HG02981 (cell line): ENCODE data around the gene ACKR1.
A peak's percentile ranks its signal among the peaks of the same experiment; 100 is the strongest.

ENCODE experiments used
- ATAC-seq: cut with Tn5 transposase; IDR thresholded peaks from one replicate; pipeline ENCODE4 v1.9.1; 2021; ENCODE audit warnings: mild to moderate bottlenecking, moderate library complexity; ENCODE audit not compliant: unreplicated experiment

ACKR1 gene, protein sequence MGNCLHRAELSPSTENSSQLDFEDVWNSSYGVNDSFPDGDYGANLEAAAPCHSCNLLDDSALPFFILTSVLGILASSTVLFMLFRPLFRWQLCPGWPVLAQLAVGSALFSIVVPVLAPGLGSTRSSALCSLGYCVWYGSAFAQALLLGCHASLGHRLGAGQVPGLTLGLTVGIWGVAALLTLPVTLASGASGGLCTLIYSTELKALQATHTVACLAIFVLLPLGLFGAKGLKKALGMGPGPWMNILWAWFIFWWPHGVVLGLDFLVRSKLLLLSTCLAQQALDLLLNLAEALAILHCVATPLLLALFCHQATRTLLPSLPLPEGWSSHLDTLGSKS

DNA sequence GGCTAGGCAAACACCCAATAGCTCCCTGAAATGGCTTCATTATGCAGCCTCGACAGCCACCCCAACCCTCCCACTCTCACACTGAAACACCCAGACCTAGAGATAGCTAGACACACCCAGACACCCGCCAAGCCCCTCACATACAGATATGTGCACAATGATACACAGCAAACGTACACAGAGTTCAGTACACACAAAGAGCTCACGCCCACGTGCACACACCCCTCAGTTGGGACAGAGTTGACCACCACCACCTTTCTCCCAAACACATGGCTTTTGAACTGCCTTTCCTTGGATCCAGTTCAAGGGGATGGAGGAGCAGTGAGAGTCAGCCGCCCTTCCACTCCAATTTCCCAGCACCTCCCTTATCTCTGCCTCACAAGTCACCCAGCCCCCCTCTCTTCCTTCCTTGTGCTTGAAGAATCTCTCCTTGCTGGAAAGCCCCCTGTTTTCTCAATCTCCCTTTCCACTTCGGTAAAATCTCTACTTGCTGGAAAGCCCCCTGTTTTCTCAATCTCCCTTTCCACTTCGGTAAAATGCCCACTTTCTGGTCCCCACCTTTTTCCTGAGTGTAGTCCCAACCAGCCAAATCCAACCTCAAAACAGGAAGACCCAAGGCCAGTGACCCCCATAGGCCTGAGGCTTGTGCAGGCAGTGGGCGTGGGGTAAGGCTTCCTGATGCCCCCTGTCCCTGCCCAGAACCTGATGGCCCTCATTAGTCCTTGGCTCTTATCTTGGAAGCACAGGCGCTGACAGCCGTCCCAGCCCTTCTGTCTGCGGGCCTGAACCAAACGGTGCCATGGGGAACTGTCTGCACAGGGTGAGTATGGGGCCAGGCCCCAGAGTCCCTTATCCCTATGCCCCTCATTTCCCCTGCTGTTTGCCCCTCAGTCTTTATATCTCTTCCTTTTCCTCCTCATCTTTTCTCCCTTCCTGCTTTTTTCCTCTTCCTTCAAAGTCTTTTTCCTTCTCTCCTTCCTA is at the start of gene ACKR1:
TSS of gene ACKR1 (plus strand) at position 715 of the 981 bp plus-strand sequence. CDS start at position 800, 85 bp downstream.
- no peak for ATAC-seq

DNA sequence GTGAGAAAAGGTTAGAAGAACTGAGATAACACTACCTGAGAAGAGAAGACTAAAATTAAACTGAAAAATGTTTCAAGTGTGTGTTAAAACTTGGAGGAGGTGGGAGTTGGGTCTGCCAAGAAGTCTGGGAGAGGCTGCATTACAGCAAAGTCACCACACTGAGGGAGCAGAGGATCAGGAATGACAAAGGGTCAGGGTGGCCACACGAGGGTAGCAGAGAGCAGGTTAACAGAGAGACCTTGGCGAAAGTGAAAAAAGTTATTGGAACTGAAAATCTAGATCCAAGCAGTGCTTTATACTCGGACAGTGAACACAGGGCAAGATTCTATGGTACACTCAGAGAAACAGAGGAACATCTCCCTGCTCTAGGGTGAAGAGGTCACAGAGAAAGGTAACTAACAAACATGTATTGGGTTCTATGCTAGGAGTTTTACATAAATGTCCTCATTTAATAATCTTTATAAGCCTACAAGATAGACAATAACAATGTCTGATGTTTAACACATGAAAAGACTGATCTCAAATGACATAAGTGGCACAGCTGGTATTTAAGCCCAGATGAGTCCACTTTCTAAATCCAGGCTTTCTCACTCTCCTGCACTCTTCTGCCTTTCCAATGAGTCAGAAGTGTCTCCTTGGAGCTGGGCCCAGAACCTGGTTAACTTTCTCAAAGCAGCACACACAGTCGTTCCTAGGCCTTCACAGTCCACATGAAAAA is 43.5 kb upstream of the ACKR1 start:
- peak; percentile 96 for ATAC-seq

DNA sequence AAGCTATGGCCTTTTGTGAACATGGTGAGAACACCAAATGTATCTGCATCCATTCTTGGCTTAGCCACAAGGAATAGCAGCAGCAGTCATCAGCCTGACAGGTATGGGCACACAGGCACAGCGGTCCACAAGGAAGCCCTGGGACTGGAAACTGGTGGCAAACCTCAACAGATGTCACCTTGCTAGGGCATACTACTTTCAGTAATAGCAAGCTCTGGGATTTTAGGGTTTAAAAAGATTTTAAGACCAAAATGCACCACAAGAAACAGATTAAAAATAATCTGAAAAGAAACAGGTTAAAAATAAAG is 43.0 kb upstream of the ACKR1 start:
- no peak for ATAC-seq

DNA sequence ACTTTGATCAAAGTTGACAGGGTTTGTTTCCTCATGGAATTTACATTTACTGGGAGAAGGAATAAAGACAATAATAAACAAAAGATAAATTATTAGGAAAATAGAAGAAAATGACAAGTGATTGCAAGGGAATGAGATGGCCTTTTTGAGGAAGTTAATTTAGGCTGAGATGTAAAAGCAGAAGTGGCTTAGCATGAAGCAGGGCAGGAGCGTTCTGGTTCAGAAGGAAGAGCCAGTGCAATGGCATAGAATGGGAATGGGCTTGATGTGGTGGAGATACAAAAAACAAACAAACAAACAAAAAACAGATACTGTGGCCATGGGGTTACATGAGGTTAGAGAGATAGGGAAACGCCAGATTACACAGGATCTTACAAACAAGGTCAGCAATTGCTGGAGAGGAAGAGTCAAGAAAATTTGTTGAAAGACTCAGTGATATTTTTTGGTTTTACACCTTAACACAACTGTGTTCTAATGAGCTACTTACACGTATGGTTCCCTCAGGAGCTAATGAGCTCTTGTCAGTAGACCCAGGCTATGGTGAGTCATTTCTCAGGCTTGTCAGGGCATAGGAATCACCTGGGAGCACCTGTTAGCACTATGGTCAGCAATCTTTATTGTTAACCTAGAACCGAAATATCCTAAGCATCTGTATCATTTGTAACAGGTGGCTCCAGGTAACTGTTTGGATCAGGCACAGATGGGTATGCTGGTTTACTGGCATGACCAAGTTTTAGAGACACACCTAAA is 42.0 kb upstream of the ACKR1 start:
- ATAC-seq, result no peak

DNA sequence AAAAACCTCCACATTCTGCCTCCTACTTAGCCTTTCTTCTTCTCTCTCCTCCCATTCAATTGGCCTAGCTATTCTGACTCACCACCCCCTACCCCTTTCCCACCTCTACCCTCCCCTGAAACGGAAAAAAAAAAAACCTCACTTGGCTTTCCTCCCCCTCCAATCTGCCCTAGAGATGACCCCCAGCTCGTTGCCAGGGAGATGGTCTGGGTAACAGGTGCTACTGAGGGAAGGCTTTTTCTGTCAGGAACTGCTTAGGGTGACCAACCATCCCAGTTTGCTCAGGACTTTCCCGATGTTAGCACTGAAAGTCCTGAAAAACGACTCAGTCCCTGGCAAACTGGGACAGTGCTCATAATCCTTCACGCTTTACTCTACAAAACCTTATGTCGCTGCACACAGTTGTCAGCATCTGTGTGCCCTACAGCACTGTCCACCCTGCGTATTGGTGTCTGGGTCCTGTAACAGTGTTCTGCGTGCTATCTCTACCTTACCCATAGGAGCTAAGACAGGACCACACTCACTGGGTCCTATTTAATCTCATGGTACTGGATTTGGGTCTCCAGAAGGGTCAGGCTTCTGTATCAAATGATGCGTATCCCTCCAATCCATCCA is 41.0 kb upstream of the ACKR1 start:
- no peak for ATAC-seq

DNA sequence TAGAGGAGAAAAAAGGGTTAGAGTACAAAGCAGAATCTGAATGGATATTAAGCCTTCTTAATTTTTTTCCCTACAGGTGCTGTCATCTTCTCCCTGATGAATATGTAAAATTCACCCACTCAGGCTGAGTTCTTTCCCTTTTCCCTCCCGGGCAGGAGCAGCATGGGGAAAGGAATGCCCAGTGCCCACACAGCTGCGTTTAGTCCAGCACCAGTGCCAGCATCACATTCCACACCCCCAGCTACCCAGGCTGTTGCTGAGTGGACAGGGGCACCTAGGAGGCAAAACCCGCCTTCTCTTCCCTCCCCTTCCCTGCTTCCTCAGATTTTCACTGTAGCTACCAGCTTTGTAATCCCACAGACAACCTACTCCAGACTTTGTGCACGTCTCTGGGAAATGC is 36.6 kb upstream of the ACKR1 start:
- no peak for ATAC-seq

DNA sequence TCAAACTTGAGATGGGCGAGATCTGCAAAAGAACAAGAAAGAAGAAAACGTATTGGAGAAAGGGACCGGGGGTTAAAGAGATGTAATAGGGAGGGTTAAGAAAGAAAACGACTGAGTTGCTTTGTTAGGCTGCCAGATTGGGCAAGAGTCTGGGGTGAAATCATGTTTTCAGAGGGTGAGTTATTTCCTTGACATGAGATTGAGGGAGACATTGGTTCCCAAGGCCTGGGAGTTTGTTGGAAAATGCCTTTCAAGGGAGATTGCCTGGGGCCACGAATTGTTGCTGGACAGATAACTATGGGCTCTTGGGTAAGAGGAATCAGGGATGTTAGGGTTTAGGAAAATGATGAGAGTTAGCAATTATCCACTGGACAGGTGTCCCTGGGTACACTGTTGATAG is 34.0 kb upstream of the ACKR1 start:
- ATAC-seq, result no peak

DNA sequence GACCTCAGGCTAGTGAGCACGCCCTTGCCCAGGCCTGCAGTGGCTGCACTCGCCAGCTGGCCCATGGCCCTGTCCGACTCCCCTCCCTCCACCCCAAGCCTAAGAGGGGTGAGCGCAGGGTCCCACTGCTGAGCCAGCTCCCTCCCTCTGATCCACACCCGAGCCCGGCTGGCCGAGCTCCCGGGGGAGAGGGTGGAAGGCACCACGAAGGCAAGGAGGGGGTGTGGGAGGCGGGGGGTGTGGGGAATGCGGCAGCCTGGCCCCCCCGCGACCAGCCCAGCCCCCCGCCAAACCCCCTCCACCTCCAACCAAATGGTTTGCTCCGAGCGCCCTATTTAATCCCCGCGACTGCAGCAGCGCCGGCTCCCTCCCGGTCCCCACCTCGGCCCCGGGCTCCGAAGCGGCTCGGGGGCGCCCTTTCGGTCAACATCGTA is 33.4 kb upstream of the ACKR1 start, which contains the start of gene CADM3:
TSS of gene CADM3 (plus strand) at position 362 of the 434 bp plus-strand sequence. CDS start 151 bp downstream, outside the sequence.
- no peak for ATAC-seq

DNA sequence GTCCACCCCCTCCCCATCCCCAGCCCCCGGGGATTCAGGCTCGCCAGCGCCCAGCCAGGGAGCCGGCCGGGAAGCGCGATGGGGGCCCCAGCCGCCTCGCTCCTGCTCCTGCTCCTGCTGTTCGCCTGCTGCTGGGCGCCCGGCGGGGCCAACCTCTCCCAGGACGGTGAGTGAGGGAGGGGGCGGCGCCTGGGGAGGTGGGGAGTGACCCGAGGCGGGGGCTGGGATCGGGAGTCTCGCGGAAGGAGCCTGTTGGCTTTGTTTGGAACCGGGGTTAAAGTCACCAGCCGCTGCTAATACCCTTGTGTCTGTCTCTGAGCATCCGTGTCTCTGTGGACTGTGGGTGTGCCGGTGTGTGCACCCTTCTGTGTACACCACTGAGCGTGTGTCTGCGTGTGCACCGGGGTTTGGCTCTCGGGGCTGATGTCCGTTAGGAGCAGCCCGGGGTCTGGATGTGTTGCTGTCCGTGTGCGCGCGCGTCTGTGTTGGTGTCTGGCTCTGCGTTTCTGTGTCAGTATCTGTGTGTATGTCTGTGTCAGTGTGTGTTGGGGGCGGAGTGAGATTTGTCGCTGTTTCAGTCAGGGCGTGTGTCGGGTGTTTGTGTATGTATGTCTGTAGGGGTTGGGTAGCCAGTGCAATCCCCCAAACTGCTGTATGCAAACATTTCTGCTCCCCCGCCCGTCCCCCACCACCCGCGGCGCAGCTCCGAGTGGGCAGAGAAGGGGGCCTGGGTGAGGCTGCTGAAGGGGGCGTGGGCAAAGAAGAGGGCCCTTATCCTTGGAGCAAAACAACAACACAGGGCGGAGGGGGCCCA is 32.8 kb upstream of the ACKR1 start:
- no peak for ATAC-seq

DNA sequence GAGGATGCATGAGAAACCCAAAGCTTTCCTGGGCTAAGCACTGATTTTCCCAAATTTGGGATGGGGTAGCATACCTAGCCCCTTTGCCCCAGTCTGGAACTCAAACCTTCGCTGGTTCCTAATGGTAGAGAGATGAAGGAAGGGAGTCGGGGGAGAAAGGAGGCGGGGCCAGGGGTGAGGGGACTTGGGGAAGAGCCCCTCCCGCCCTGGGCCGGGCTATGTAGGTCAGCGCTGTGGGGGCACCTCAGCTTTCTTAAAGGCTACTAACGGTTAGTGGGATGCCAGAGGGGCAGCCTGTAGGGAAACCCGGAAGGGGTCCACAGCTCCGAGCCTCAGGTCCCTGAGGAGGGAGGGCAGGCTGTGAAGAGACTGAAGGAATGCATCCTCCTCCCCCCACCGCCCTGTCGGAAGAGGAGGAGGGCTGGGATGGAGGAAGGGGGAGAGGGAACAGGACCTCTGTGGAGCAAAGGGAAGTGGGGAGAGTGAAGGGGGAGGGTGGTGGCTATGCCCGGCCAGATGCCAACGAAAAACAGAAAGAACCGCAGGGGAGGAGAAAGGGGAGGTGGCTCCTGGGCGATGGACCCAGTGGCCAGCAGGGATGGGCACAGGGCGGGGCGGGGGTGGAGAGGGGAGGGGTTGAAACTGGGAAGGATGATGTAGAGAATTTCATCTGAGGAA is 31.9 kb upstream of the ACKR1 start:
- ATAC-seq, result no peak

DNA sequence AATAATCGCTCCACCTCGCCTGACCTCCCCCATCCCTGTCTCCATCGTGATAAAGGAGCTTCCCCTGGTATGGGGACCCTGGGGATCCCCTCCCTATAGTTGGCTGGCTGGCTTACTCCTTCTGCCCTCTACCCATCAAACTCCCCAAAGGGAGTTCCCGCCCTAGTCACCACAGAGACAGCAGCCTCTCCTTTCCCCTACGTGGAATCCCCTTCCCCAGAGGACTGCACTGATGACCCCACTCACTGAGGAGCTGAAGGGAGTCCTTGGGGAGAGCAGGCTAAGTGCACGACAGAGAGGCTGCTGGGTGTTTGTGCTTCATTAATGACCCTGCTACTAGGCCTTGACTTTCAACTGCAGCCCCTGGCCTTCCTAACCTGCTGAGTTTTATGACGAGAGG is 31.4 kb upstream of the ACKR1 start:
- no peak for ATAC-seq

DNA sequence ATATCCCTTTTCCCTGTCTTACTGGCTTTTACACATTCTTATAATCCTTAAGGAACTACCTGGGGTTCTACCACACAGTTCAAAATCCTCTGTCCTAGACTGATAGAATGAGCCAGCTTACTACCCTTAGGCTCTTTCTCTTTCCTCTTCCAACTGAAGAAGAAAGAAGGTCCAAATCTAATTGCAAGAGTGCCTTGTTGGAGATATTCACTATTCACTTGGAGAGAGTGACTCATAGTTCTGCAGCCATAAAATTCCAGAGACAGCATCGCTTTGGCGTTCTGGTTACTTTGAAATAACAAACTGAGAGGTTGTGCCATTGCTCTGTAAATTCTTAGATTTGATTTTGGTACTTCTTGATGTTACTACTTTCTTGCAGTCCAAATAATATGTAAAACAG is 29.1 kb upstream of the ACKR1 start:
- ATAC-seq, result no peak

DNA sequence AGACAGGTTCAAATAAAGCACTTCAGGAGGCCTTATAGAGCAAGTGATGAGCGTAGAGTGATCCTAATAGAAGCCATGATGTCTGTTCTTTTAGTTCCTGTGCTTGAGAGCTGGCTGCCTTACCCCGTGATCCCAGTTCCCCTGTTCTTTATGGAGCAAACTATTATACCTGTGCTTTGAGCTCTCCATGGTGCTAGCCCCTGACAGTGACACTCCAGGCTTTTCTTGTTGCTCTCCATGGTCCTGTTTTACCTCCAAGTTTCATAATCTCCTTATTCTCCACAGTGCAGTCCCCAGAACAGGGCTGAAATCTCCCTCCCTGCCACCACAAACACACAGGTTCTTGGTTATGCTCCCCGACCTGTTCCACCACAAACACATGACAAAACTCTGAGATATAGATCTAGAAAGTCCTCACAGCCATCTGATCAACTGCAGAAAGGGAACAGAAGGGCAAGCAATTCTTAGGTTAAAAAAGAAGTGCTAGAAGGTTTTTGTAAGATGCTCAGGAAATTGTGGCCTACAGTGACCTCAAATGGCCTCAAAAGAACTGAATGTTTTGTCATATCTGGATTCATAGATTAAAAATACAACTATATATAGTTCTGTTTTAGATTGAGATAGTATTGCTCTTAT is 27.3 kb upstream of the ACKR1 start:
- ATAC-seq, result no peak

DNA sequence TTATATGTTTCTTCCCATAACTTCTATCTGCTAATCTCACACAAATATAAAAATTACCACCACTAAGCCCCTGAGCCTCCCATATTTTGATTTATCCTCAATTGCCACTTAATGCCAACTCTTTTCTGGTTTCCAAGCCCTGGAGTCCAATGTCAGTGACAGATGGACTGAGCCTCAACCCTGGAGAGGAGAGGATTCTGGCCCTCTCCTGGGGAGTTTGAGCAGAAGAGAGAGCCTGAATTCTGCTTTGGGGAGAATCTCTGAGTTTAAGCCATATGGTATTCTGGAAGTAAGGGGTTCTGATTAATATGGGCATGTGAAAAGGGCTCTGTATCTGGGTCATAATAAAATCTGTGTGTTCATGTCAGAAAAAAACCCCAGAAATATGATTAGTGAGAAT is 24.8 kb upstream of the ACKR1 start:
- ATAC-seq, result no peak

DNA sequence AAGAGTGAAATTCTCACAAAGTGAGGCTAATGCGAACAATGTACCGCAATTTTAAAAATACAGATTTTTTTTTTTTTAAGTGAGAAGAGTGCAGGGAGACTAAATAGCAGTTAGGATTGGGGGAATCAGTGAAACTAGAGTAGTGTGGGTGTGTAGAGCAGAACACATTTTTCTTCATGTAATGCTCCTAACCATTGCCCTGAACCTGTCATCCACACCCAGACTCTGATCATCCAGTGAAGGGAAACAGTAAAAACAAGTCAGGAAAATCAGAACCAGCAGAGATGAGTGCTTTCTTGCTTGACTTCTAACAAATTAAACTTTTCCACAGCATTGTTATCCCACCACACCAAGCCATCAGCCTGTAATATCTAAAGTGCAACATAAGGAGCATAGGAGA is 24.2 kb upstream of the ACKR1 start:
- no peak for ATAC-seq

DNA sequence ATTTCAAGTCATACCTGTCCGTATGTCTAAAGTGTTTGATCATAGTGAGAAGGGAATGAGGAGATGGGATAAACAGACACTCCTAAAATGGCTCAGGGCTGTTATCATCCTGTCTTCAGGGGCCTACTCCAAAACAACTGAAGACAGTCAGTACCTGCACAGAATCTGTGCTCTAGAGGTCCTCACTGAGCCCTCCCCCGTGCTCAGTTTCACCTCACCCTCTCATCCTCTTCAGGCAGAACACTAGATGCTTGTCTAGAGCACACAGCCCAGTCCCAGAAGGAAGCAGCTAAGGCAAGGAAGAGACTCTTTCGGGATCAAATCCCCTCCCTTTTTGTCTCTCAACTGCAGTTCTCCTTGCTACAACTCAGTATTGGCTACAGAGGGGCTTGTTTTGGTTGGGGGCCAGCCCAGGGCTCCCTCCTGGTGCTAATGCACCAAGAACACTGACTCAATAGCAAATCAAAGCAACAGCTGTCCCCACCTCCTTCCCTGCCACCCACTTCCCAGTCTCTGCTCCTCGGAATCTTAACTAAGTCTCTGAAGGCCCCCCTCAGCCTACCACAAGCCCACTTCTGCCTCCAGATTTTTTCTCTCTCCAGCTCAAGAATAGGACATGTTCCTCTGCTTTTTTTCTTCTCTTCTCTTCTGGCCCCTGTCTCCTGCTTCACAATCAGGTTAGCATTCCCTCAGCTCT is 23.2 kb upstream of the ACKR1 start:
- no peak for ATAC-seq

DNA sequence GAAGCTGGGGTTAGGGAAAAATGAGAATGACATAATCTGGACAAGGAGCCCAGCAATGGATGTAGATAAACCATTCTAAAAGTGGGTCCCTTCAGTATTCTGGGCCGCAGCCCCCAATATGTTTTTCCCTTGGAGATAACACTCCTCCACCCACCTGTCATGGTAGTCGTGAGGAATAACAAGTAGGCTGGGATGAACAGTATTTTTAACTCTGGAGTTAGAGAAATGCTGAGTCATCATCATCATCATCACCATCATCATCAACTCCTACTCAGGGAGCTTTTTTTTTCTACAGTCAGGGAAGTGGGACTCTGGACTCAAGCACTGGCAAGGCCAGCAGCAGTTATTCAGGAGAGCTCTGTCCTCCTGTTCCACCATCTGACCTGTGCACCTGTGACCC is 20.5 kb upstream of the ACKR1 start:
- ATAC-seq, result no peak

DNA sequence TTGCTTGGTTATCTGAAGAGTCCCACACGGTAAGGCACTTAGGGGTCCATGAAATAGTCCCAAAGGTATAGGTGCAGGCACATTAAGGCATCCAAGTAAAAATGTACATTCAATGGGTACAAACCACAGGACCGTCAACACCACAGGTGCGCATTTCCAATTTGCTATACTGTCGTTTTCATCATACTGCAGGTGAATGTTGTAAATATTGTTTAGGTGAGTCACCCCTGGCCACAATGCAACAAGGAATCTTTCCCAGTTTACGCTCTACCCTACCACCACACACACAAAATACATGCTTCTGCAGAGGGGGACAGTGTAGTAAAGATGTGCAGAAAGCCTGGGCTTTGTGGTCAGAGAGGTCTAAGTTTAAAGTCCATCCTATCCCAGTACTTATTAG is 19.6 kb upstream of the ACKR1 start:
- no peak for ATAC-seq
